K562 (cell line): Measurements from ENCODE around the gene GBA3. TPM values are rescaled to one million over a fixed set of nuclear protein-coding genes. Genes with fewer than 3 reads are reported as not detected.

Source experiments
- ATAC-seq: fragments of 200-7000 bp; cut with Tn5 transposase; 3 replicates; pipeline ENCODE4 v1.9.1; 2020; ENCODE audit warnings: moderate library complexity
- BruUV-seq: library from RNA; stranded (reverse); fragments of 400-500 nt; replicated peaks from 2 replicates; lab custom pipeline; 2021; lab: Mats Ljungman, UMichigan
- CTCF ChIA-PET: fragments of 300-600 bp; formaldehyde crosslinking; extraction: SDS; loops from one replicate; lab custom pipeline; 2021; ENCODE audit warnings: low intra/inter-chr PET ratio; lab: Yijun Ruan, JAX
- POLR2A ChIA-PET: fragments of 300-600, 350-650 bp; sonication (Branson Sonifier 250); formaldehyde crosslinking; extraction: SDS; loops from one replicate; lab custom pipeline; 2021; ENCODE audit warnings: antibody characterized with exemption, inconsistent platforms; lab: Yijun Ruan, JAX
- DNase-seq, 4 experiments: peaks; one replicate each; pipeline versions ENCODE4 v3.0.0 to v3.0.0-alpha.2; 2011 to 2018; ENCODE audit warnings: low spot score in 3 of 4, mixed read lengths in 3 of 4; ENCODE audit errors: extremely low read depth in 1 of 4
- FAIRE-seq: peaks from 2 replicates; lab custom pipeline; 2011; peaks lifted over from hg19 to GRCh38; lab: Jason Lieb, UNC
- H2AFZ ChIP-seq: 2 replicates; pipeline ENCODE4 v1.6.0; 2011; ENCODE audit warnings: low read depth, low read length, control low read depth, inconsistent platforms
- H3K27ac ChIP-seq: fragments of 200-600 bp; 3 replicates; pipeline ENCODE4 v1.8.0; 2011; ENCODE audit warnings: low read depth, mild to moderate bottlenecking, control low read depth, inconsistent platforms, low read length, moderate library complexity, mixed read lengths; ENCODE audit errors: extremely low read depth
- H3K27me3 ChIP-seq, 2 experiments: fragments of 300-600 bp in 1 of 2; 2 replicates in 1 of 2; 3 replicates in 1 of 2; pipeline versions ENCODE4 v1.6.0 to v1.8.0; 2011; ENCODE audit warnings: inconsistent platforms in 2 of 2, low read length in 2 of 2, mild to moderate bottlenecking in 1 of 2, mixed read lengths in 1 of 2, moderate library complexity in 1 of 2; ENCODE audit not compliant: control insufficient read depth in 2 of 2, insufficient read depth in 2 of 2
- H3K36me3 ChIP-seq: fragments of 300-600 bp; 3 replicates; pipeline ENCODE4 v1.8.0; 2011; ENCODE audit warnings: mild to moderate bottlenecking, low read length, inconsistent platforms; ENCODE audit not compliant: control insufficient read depth, insufficient read depth
- H3K4me1 ChIP-seq, 2 experiments: fragments of 200-600 bp in 1 of 2; replicated peaks in 1 of 2; 2 replicates in 1 of 2; 3 replicates in 1 of 2; pipeline versions ENCODE4 v1.5.1 to v1.8.0; 2011; ENCODE audit warnings: inconsistent platforms in 2 of 2, low read length in 2 of 2, mild to moderate bottlenecking in 1 of 2, mixed read lengths in 1 of 2, moderate library complexity in 1 of 2; ENCODE audit not compliant: control insufficient read depth in 2 of 2, insufficient read depth in 2 of 2
- H3K4me2 ChIP-seq: 2 replicates; pipeline ENCODE4 v1.6.1; 2011; ENCODE audit warnings: low read length, control low read depth, inconsistent platforms, mixed read lengths; ENCODE audit not compliant: insufficient read depth
- H3K4me3 ChIP-seq: fragments of 200-600 bp; sonication (generic), shearing (Covaris generic); 2 replicates; pipeline ENCODE4 v1.5.1; 2016; ENCODE audit warnings: control low read depth, inconsistent platforms
- H3K79me2 ChIP-seq: fragments of 200-600 bp; 3 replicates; pipeline ENCODE4 v1.8.0; 2011; ENCODE audit warnings: low read length, inconsistent platforms; ENCODE audit not compliant: control insufficient read depth, insufficient read depth
- H3K9ac ChIP-seq, 2 experiments: 2 replicates each; pipeline versions ENCODE4 v1.6.0 to v1.6.1; 2011; ENCODE audit warnings: low read depth in 2 of 2, low read length in 2 of 2, control low read depth in 1 of 2, inconsistent platforms in 1 of 2, mild to moderate bottlenecking in 1 of 2, mixed read lengths in 1 of 2; ENCODE audit not compliant: insufficient read depth in 1 of 2
- H3K9me1 ChIP-seq: one replicate; pipeline ENCODE4 v1.6.0; 2011; ENCODE audit warnings: inconsistent platforms, mild to moderate bottlenecking, low read length, moderate library complexity; ENCODE audit not compliant: control insufficient read depth, insufficient read depth
- H3K9me3 ChIP-seq: replicated peaks from 2 replicates; pipeline ENCODE4 v1.5.1; 2011; ENCODE audit warnings: low read depth, low read length, inconsistent platforms; ENCODE audit not compliant: control insufficient read depth, insufficient read depth
- H4K20me1 ChIP-seq: replicated peaks from 2 replicates; pipeline ENCODE4 v1.6.1; 2011; ENCODE audit warnings: low read length, inconsistent platforms, mixed read lengths; ENCODE audit not compliant: control insufficient read depth, insufficient read depth
- FOXP1 ChIP-seq: sonication (generic); formaldehyde crosslinking; IDR thresholded peaks from 2 replicates; pipeline ENCODE4 v1.8.0; 2022; ENCODE audit warnings: mild to moderate bottlenecking, missing genetic modification reagents
- KLF6 ChIP-seq: fragments of 250-450 bp; sonication (Bioruptor Pico); IDR thresholded peaks from 2 replicates; pipeline ENCODE4 v1.4.0; 2020; ENCODE audit warnings: mild to moderate bottlenecking, moderate library complexity, borderline replicate concordance
- MAFG ChIP-seq: fragments of 450-650 bp; conservative IDR thresholded peaks from 2 replicates; pipeline ENCODE4 v1.6.1; 2016; ENCODE audit warnings: missing genetic modification characterization, missing compliant biosample characterization
- MAFK ChIP-seq: IDR thresholded peaks from 2 replicates; pipeline ENCODE4 v1.6.1; 2011; ENCODE audit warnings: low read length, improper control_type of control experiment
- MCM2 ChIP-seq: fragments of 450-650 bp; IDR thresholded peaks from 2 replicates; pipeline ENCODE4 v1.6.1; 2017; ENCODE audit warnings: low read depth, mild to moderate bottlenecking
- MYBL2 ChIP-seq, 2 experiments: fragments of 450-650 bp in 1 of 2; sonication (generic) in 1 of 2; formaldehyde crosslinking in 1 of 2; IDR thresholded peaks; 2 replicates each; pipeline versions ENCODE4 v1.6.1 to v1.8.1; 2017 to 2022; ENCODE audit warnings: borderline replicate concordance in 1 of 2, inconsistent platforms in 1 of 2, low read depth in 1 of 2, mild to moderate bottlenecking in 1 of 2, missing genetic modification reagents in 1 of 2, moderate library complexity in 1 of 2
- PHF20 ChIP-seq: fragments of 450-650 bp; IDR thresholded peaks from 2 replicates; pipeline ENCODE4 v1.6.1; 2018; ENCODE audit not compliant: partially characterized antibody
- POLR3A ChIP-seq: IDR thresholded peaks from 2 replicates; pipeline ENCODE4 v1.6.1; 2011; ENCODE audit warnings: borderline replicate concordance, mild to moderate bottlenecking, moderate library complexity; ENCODE audit not compliant: insufficient read length, insufficient read depth; ENCODE audit errors: extremely low read depth
- RB1 ChIP-seq: fragments of 450-650 bp; IDR thresholded peaks from 2 replicates; pipeline ENCODE4 v1.6.1; 2017; ENCODE audit warnings: low read depth, mild to moderate bottlenecking
- SLC30A9 ChIP-seq: fragments of 250-450 bp; sonication (Bioruptor Pico); IDR thresholded peaks from 2 replicates; pipeline ENCODE4 v1.8.0; 2022; ENCODE audit warnings: mild to moderate bottlenecking, moderate library complexity
- STAT5A ChIP-seq: IDR thresholded peaks from 2 replicates; pipeline ENCODE4 v1.6.1; 2012; ENCODE audit warnings: low read length, inconsistent platforms, borderline replicate concordance
- ZNF24 ChIP-seq: fragments of 450-650 bp; IDR thresholded peaks from 2 replicates; pipeline ENCODE4 v1.6.1; 2016
- ZNF507 ChIP-seq: conservative IDR thresholded peaks from 2 replicates; pipeline ENCODE4 v1.6.1; 2017; ENCODE audit warnings: missing genetic modification characterization, missing compliant biosample characterization
- ZNF511 ChIP-seq: sonication (generic); formaldehyde crosslinking; IDR thresholded peaks from 2 replicates; pipeline ENCODE4 v1.8.0; 2022; ENCODE audit warnings: mild to moderate bottlenecking, missing genetic modification reagents
- ZNF561 ChIP-seq: fragments of 450-650 bp; formaldehyde crosslinking; conservative IDR thresholded peaks from 2 replicates; pipeline ENCODE4 v1.4.0; 2020; ENCODE audit warnings: mild to moderate bottlenecking, moderate library complexity
- ZNF57 ChIP-seq: fragments of 450-650 bp; formaldehyde crosslinking; IDR thresholded peaks from 2 replicates; pipeline ENCODE4 v1.4.0; 2020; ENCODE audit warnings: mild to moderate bottlenecking, moderate library complexity
- ZNF655 ChIP-seq: fragments of 250-450 bp; sonication (Bioruptor Pico); IDR thresholded peaks from 2 replicates; pipeline ENCODE4 v1.5.0; 2021
- ZNF77 ChIP-seq: fragments of 250-450 bp; sonication (Bioruptor Pico); IDR thresholded peaks from 2 replicates; pipeline ENCODE4 v1.5.0; 2020
- WGBS: fragments of 100-300 bp; shearing (Covaris generic); methylation state at CpG from one replicate; pipeline ENCODE4 v1.1.6; 2016; ENCODE audit warnings: low coverage, mixed read lengths; ENCODE audit not compliant: insufficient coverage; ENCODE audit errors: missing lambda C conversion rate; 5-methylcytosine and 5-hydroxymethylcytosine counted together
- in situ Hi-C: fragments of 300-500 bp; cut with MboI; formaldehyde crosslinking; loops from 4 replicates; pipeline ENCODE4 v1.15.0; 2018; ENCODE audit warnings: inconsistent platforms, mixed read lengths
- intact Hi-C: fragments of 100-400 bp; cut with micrococcal nuclease; formaldehyde crosslinking; loops from 2 replicates; pipeline ENCODE4 v1.14.2; 2022
- polyA plus RNA-seq, 8 experiments: library from polyadenylated mRNA; depleted of rRNA in 4 of 8; stranded (reverse) in 5 of 8; unstranded in 3 of 8; fragments of >200 nt; fragmentation: Nextera tagmentation in 2 of 8; fragmentation: Illumina TruSeq in 1 of 8; extraction: Ambion mirVana in 2 of 8; extraction: Trizol in 1 of 8; gene quantifications; 2 replicates each; pipeline versions ENCODE4 v1.2.1 to v1.2.3, GENCODE V29; 2011 to 2014; ENCODE audit warnings: inconsistent platforms in 1 of 8, missing spikeins in 1 of 8
- total RNA-seq, 7 experiments: library from RNA; depleted of rRNA in 6 of 7; stranded (reverse); fragments of >200 nt in 6 of 7; fragmentation: Illumina TruSeq in 2 of 7; extraction: Trizol in 2 of 7; gene quantifications; 2 replicates each; pipeline versions ENCODE4 v1.2.1 to v1.2.3, GENCODE V29; 2011 to 2021; ENCODE audit warnings: low replicate concordance in 1 of 7
- TF ChIP-seq, protein P1 (sequence below): sonication (generic); formaldehyde crosslinking; IDR thresholded peaks from 2 replicates; pipeline ENCODE4 v1.8.1; 2023; ENCODE audit warnings: mild to moderate bottlenecking, missing genetic modification reagents

GBA3 gene
- total and polyA plus RNA-seq, 9 of the 15 experiments (the other 6 are each of a cell fraction or from before 2014, with no cell fraction given) = 0.13 to 0.75 (median 0.40) TPM; not detected in 1

DNA sequence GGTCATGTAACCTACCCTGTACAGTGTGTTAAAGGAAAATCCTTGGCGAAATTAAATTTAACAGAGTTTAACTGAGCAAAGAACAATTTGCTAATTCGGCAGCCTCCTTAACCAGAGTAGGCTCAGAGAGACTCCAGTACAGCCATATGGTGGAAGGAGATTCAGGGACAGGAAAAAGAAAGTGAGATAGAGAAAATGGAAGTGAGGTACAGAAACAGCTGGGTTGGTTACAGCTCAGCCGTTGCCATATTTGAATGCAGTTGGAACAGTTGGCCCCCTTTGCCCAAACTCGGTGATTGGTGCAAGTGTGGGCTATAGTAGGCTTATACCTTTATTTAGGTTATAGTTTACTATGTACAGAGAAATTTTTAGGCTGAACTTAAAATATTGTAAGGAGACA is 48.8 kb upstream of the GBA3 start (continued):
- TF ChIP-seq KLF6 (no peak), ZNF511 (CRISPR knock-in tag) (no peak), MYBL2 (IDR thresholded peaks at IDR 0.05; ENCODE audit: low read depth) (no peak), MYBL2 (CRISPR knock-in tag; IDR thresholded peaks at IDR 0.05; ENCODE audit: borderline replicate concordance) (no peak), SLC30A9 (CRISPR knock-in tag) (no peak)
- TF ChIP-seq, all 486 proteins: peak for 0

DNA sequence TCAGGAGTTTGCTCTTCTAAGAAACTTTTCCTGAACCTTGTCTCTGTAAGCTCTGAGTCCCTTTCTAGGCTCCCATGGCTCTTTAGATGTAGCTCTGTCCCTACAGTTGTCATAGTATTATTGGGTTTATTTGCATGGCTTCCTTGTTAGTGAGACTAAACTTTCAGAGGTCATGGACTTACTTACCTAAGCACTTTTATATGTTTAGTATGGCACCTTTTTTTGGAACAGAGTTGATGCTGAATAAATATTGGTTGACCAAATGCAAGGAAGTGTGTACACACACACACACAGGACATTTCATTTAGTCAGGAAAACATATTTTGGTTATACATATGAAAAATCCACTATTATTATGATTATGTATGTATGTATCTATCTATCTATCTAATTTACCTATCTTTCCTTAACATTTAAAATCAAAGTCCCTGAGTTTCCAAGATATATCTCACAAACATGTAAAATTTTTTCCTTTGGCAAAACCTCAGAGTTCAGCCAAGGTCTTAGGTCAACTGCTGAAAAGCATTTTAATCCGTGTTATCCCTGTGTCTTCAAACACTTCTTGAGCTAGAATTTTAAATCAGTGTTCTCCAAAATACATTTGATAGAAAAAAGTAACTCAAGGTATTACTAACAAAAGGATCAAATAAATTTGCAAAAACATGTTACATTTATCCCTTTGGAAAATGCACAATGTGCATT is 47.1 kb upstream of the GBA3 start:
- ChIA-PET CTCF (no interaction called here), POLR2A (no interaction called here)
- no peaks in the 10 kb centered on the region for H3K36me3 ChIP-seq
- TF ChIP-seq MCM2 (no peak), ZNF561 (CRISPR knock-in tag) (no peak), FOXP1 (CRISPR knock-in tag) (no peak), PHF20 (no peak), RB1 (no peak), MAFK (no peak), ZNF77 (CRISPR knock-in tag) (no peak), MAFG (tag) (no peak), ZNF655 (no peak), POLR3A (no peak), ZNF57 (CRISPR knock-in tag) (no peak), ZNF507 (tag) (no peak), ZNF24 (no peak), STAT5A (no peak)
- TF ChIP-seq, protein P1, sequence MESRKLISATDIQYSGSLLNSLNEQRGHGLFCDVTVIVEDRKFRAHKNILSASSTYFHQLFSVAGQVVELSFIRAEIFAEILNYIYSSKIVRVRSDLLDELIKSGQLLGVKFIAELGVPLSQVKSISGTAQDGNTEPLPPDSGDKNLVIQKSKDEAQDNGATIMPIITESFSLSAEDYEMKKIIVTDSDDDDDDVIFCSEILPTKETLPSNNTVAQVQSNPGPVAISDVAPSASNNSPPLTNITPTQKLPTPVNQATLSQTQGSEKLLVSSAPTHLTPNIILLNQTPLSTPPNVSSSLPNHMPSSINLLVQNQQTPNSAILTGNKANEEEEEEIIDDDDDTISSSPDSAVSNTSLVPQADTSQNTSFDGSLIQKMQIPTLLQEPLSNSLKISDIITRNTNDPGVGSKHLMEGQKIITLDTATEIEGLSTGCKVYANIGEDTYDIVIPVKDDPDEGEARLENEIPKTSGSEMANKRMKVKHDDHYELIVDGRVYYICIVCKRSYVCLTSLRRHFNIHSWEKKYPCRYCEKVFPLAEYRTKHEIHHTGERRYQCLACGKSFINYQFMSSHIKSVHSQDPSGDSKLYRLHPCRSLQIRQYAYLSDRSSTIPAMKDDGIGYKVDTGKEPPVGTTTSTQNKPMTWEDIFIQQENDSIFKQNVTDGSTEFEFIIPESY (CRISPR knock-in tag) = no peak

More for the DNA sequence above, 47.1 kb upstream of the GBA3 start:
- 0% methylated on average over 1 of the region's 1 CpG for WGBS
- in situ Hi-C loops = no loop called here
- Histone ChIP-seq H2AFZ (no peak overlapping the region), H3K9ac (no peak overlapping the region), H3K27me3 (no peaks in the 10 kb centered on the region), H3K4me2 (no peak overlapping the region), H3K9me3 (no peaks in the 10 kb centered on the region), H3K4me1 (no peaks in the 10 kb centered on the region), H3K27ac (no peak overlapping the region), H4K20me1 (no peaks in the 10 kb centered on the region), H3K79me2 (no peaks in the 10 kb centered on the region), H3K4me3 (no peak overlapping the region), H3K9me1 (no peaks in the 10 kb centered on the region)
- FAIRE-seq = no peak
- intact Hi-C loops = no loop called here
- no TSS peak for BruUV-seq
- ATAC-seq = no peak
- no peak for DNase-seq
